ENCODE data around the gene CD2.

- TF ChIP-seq, protein P1, sequence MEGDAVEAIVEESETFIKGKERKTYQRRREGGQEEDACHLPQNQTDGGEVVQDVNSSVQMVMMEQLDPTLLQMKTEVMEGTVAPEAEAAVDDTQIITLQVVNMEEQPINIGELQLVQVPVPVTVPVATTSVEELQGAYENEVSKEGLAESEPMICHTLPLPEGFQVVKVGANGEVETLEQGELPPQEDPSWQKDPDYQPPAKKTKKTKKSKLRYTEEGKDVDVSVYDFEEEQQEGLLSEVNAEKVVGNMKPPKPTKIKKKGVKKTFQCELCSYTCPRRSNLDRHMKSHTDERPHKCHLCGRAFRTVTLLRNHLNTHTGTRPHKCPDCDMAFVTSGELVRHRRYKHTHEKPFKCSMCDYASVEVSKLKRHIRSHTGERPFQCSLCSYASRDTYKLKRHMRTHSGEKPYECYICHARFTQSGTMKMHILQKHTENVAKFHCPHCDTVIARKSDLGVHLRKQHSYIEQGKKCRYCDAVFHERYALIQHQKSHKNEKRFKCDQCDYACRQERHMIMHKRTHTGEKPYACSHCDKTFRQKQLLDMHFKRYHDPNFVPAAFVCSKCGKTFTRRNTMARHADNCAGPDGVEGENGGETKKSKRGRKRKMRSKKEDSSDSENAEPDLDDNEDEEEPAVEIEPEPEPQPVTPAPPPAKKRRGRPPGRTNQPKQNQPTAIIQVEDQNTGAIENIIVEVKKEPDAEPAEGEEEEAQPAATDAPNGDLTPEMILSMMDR (conservative IDR thresholded peaks at IDR 0.05; ENCODE audit: low read depth, low read length): no peak
- TF ChIP-seq EZH2 (IDR thresholded peaks at IDR 0.05; ENCODE audit: borderline replicate concordance, low read depth, low read length, poor library complexity, severe bottlenecking): no peak
Observed at GRCh38 chr1:116748272-116748671, 6.0 kb upstream of the CD2 start.

Data from A673 (cell line).